HFFc6 (cell line): Measurements from ENCODE around the gene NATD1. TPM values are rescaled to one million over a fixed set of nuclear protein-coding genes. Genes with fewer than 3 reads are reported as not detected.

Experiments used
- DNase-seq: peaks from one replicate; pipeline ENCODE4 v3.0.0-alpha.2; 2018
- H3K27ac Mint-ChIP-seq: 2 replicates; pipeline ENCODE4 v1.8.0; 2020; ENCODE audit warnings: mild to moderate bottlenecking, mixed read lengths
- H3K27me3 Mint-ChIP-seq: 2 replicates; pipeline ENCODE4 v1.8.0; 2021; ENCODE audit warnings: mild to moderate bottlenecking, moderate library complexity, mixed read lengths; ENCODE audit not compliant: insufficient read depth
- H3K36me3 Mint-ChIP-seq: 2 replicates; pipeline ENCODE4 v1.8.0; 2021; ENCODE audit warnings: low read depth, mixed read lengths
- H3K4me1 Mint-ChIP-seq: 2 replicates; pipeline ENCODE4 v1.8.0; 2020; ENCODE audit warnings: low read depth, mixed read lengths
- H3K4me3 Mint-ChIP-seq: 2 replicates; pipeline ENCODE4 v1.8.0; 2020; ENCODE audit warnings: mild to moderate bottlenecking, moderate library complexity, mixed read lengths
- H3K9me3 Mint-ChIP-seq: 2 replicates; pipeline ENCODE4 v1.8.0; 2020; ENCODE audit warnings: mild to moderate bottlenecking, mixed read lengths
- CTCF ChIP-seq: fragments of 200-600 bp; sonication (generic); IDR thresholded peaks from 2 replicates; pipeline ENCODE4 v1.5.0; 2021; ENCODE audit warnings: antibody characterized with exemption, mild to moderate bottlenecking
- total RNA-seq, 6 experiments: library from RNA; stranded (reverse); fragmentation: NEBNext Ultra II Directional; extraction: Animal tissue kit (Norgen Biotek cat#: 25700); gene quantifications; 2 replicates in 1 of 6; 3 replicates in 5 of 6; pipeline ENCODE4 v1.2.3, GENCODE V29; 2021

NATD1 gene
- total RNA-seq, 6 experiments from 2014 or later: 3.7 to 7.9 (median 4.1) TPM

GRCh38 chr17:21286909-21287702, 33.9 kb upstream of the NATD1 start:
- DNase-seq: no peak
- no peak for TF ChIP-seq CTCF
- peak overlapping the region; percentile 97 for H3K27ac Mint-ChIP-seq
- 0 out of 2 replicates have a peak, but pooled peaks cover 1% of the 10 kb centered on the region for H3K9me3 Mint-ChIP-seq
- H3K4me3 Mint-ChIP-seq: peak overlapping the region; percentile 100
- peaks cover 54% of the 10 kb centered on the region for H3K4me1 Mint-ChIP-seq
- H3K27me3 Mint-ChIP-seq: peaks cover 22% of the 10 kb centered on the region
- peaks cover 31% of the 10 kb centered on the region for H3K36me3 Mint-ChIP-seq

GRCh38 chr17:21286066-21286770, 33.0 kb upstream of the NATD1 start:
- peaks cover 27% of the 10 kb centered on the region for H3K36me3 Mint-ChIP-seq
- no peaks in the 10 kb centered on the region for H3K9me3 Mint-ChIP-seq
- H3K4me3 Mint-ChIP-seq: peak overlapping the region; percentile 100
- DNase-seq: peak; percentile 97
- H3K4me1 Mint-ChIP-seq: peaks cover 62% of the 10 kb centered on the region
- no peak; the same call in 1 of the 2 replicates for TF ChIP-seq CTCF
- H3K27ac Mint-ChIP-seq: peak overlapping the region; percentile 97
- H3K27me3 Mint-ChIP-seq: peaks cover 23% of the 10 kb centered on the region

- Mint-ChIP-seq H3K4me1 (peaks cover 66% of the 10 kb centered on the region), H3K4me3 (peak overlapping the region; percentile 100), H3K27me3 (peaks cover 17% of the 10 kb centered on the region), H3K36me3 (peaks cover 27% of the 10 kb centered on the region), H3K27ac (peak overlapping the region; percentile 97), H3K9me3 (no peaks in the 10 kb centered on the region)
- TF ChIP-seq CTCF: no peak
- DNase-seq: peak; percentile 55
Observed at GRCh38 chr17:21285164-21286065, 32.2 kb upstream of the NATD1 start.

- H3K27ac Mint-ChIP-seq: peak within 1 kb of the TSS; percentile 97
- peak within 1 kb of the TSS; percentile 100 for H3K4me3 Mint-ChIP-seq
- TF ChIP-seq CTCF: no peak
- H3K4me1 Mint-ChIP-seq: peaks cover 70% of the 10 kb centered on the region
- no peaks in the 10 kb centered on the region for H3K9me3 Mint-ChIP-seq
- peaks cover 27% of the 10 kb centered on the region for H3K36me3 Mint-ChIP-seq
- peaks cover 12% of the 10 kb centered on the region for H3K27me3 Mint-ChIP-seq
- DNase-seq: peak; percentile 99
Observed at GRCh38 chr17:21284319-21285163, 31.3 kb upstream of the NATD1 start, which contains the start of gene MAP2K3. Gene MAP2K3 (plus strand): TSS chr17:21284711. CDS start chr17:21284921, 210 bp downstream.
